PC-3 (cell line): ENCODE measurements around the gene CLDN15.

ENCODE experiments used
- EZH2 ChIP-seq: fragments of 300-600 bp; sonication (generic); IDR thresholded peaks from one replicate; pipeline ENCODE4 v1.6.1; 2017; ENCODE audit warnings: antibody characterized with exemption, mild to moderate bottlenecking, low read length; ENCODE audit not compliant: unreplicated experiment
- TF ChIP-seq, protein P1 (sequence below): fragments of 300-600 bp; sonication (generic); conservative IDR thresholded peaks from 2 replicates; pipeline ENCODE4 v1.5.1; 2017; ENCODE audit warnings: antibody characterized with exemption, low read depth, mild to moderate bottlenecking, low read length

DNA sequence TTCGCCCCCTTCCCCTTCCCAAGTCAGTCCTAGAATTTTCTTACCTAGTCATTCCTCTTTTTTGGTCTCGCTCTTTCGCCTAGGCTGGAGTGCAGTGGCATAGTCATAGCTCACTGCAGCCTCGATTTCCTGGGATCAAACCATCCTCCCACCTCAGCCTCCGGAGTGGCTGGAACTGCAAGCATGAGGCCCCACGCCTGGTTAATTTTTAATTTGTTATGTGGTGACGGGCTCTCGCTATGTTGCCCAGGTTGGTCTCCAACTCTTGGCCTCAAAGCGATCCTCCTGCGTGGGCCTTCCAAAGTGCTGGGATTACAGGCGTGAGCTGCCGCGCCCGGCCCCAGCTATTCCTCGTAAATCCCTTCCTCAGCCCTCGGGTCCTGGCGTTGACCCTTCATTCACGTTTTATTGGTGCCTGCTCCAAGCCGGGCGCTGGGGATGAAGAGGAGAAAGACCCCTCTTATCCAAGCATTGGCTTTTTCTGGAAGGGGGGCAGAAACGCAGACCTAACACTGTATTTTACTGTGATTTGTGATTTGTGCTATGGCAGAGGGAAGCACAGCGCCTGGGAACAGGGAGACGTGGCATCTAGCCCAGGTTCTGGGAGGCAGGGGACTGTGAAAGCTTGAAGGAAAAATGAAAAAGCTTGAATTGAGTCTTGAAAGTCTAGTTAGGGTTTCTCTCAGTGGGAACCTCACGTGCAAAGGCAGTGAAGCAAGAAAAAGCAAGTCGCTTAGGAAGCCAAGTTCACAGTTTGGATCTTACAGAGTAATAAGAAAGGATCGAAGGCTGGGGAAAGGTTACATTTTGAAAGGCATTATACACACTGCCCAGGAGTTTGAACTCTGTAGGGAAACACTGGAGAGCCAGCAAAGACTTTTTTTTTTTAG is 19.1 kb downstream of the CLDN15 start:
- TF ChIP-seq, protein P1, sequence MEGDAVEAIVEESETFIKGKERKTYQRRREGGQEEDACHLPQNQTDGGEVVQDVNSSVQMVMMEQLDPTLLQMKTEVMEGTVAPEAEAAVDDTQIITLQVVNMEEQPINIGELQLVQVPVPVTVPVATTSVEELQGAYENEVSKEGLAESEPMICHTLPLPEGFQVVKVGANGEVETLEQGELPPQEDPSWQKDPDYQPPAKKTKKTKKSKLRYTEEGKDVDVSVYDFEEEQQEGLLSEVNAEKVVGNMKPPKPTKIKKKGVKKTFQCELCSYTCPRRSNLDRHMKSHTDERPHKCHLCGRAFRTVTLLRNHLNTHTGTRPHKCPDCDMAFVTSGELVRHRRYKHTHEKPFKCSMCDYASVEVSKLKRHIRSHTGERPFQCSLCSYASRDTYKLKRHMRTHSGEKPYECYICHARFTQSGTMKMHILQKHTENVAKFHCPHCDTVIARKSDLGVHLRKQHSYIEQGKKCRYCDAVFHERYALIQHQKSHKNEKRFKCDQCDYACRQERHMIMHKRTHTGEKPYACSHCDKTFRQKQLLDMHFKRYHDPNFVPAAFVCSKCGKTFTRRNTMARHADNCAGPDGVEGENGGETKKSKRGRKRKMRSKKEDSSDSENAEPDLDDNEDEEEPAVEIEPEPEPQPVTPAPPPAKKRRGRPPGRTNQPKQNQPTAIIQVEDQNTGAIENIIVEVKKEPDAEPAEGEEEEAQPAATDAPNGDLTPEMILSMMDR, result no peak
- no peak for TF ChIP-seq EZH2
